Lower leg skin (tissue), 3 donors: ENCODE data around the gene CHST2.

ENCODE experiments used
- CTCF ChIP-seq, 3 donors: fragments of 450-650 bp; IDR thresholded peaks; one replicate each; pipeline ENCODE4 v1.5.1; 2016; ENCODE audit warnings: antibody characterized with exemption in 3 of 3, mild to moderate bottlenecking in 3 of 3, moderate library complexity in 2 of 3
- POLR2A ChIP-seq, 2 donors: fragments of 450-650 bp; IDR thresholded peaks; one replicate each; pipeline ENCODE4 v1.6.1; 2016 to 2017; ENCODE audit warnings: antibody characterized with exemption in 2 of 2, mild to moderate bottlenecking in 1 of 2, moderate library complexity in 1 of 2

DNA sequence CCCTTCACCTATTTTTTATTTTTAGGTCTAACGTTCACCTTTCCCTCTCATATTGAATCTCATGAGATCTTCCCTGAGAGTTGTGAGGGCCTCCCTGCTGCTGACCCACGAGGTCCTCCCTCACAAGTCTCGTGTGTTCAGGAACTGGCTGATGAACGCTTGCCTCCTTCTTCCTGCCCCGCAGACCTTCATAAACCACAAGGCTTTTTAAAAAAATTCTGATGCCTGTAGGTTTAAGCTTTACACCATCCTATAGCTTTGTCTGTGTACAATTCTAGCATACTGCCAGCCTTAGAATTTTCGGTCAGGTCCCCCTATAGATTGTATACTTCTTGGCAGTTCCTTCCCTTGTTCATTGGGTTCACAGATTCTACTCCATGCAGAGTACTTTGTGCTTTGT lies 50.5 kb downstream of the CHST2 start:
- TF ChIP-seq CTCF (IDR thresholded peaks at IDR 0.05): no peak
- no peak for TF ChIP-seq POLR2A (IDR thresholded peaks at IDR 0.05)
